Suppressor macrophage treated with lipopolysaccharide for 4 hours (primary cell): Measurements from ENCODE around the gene KREMEN2.

Experiments used
- DNase-seq: peaks from one replicate; pipeline ENCODE4 v3.0.0-alpha.2; 2020

The KREMEN2 gene

DNA sequence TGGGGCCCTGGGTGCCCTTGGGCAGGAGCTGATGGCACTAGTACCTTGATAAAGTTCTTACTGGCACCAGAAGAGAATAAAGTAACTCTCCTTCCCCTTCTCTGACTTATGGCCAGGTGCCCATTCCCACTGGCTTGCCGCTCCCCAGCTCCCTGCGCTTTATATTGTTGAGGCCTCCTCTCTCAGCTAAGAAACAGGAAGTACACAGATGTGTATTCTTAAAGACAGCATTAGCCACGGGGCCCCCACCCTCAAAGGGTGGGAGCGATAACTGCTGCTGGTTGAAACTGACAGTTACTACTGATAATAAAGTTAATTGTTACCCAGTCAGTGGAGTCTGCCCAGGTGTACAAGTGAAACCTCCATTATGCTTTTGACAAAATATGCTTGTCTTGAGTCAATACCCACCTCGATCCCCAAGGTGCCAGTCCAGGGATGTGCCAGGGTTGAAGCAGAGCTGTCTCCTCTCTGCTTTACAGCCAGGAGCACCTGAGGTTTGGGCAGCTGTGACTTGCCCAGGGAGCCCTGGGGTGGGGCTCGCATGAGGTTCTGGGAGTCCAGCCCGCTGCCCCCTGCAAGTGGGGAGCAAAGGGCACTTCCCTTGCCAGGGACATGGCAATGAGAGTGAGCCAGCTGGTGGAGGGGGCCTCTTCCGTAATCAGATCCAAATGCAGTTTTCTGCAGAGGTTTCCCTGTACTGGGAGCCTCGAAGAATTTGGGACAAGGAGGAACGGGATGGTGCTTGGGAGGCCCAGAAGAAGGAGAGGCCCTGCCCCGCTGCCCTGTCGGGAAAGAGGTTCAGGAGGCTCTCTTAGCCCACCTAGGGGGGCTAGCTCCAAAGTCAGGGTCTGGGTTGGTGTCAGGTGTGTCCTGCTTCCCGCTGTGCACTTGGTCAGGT, 43.2 kb downstream of the KREMEN2 start:
- peak; percentile 10 for DNase-seq

- DNase-seq: peak; percentile 20
Measured at GRCh38 chr16:3007957-3008689, 44.0 kb downstream of the KREMEN2 start.

DNA sequence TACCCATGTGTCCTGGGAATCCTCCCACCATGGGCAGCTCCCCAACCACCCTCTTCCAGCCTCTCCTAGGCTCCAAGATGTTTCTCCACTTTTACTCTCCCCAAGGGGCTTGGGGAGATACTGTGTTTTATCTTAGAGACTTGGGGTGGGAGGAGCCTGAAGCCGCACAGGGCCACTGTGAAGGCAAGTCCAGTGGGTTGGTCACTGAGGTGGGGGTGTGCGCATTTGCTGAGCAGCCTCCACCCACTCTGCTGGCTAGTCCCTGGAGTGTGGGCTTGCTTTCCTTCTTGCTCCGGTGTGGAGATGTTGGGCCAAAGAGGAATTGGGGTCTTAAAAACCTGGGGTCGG, 44.6 kb downstream of the KREMEN2 start:
- no peak for DNase-seq

GRCh38 chr16:3009568-3010390, 45.7 kb downstream of the KREMEN2 start:
- no peak for DNase-seq

GRCh38 chr16:3010510-3010909, 46.4 kb downstream of the KREMEN2 start:
- no peak for DNase-seq

- DNase-seq: no peak
Measured at GRCh38 chr16:3012246-3012645, 48.2 kb downstream of the KREMEN2 start.

- no peak for DNase-seq
Measured at GRCh38 chr16:3012828-3013420, 48.8 kb downstream of the KREMEN2 start, which contains the start of gene CLDN9. TSS of gene CLDN9 (plus strand) at chr16:3012923. CDS start at chr16:3013363, 440 bp downstream.

GRCh38 chr16:3013491-3013951, 49.4 kb downstream of the KREMEN2 start:
- no peak for DNase-seq

- DNase-seq: no peak
Measured at GRCh38 chr16:3013998-3014690, 50.1 kb downstream of the KREMEN2 start.

GRCh38 chr16:3014971-3015370, 50.9 kb downstream of the KREMEN2 start:
- DNase-seq: no peak

GRCh38 chr16:3015865-3016521, 51.9 kb downstream of the KREMEN2 start:
- DNase-seq: no peak

GRCh38 chr16:3017344-3017743, 53.3 kb downstream of the KREMEN2 start:
- DNase-seq: no peak
